Smooth muscle cell (in vitro differentiated cells): ENCODE results near the gene IL1RL2. TPM values are rescaled to one million over a fixed set of nuclear protein-coding genes. Genes with fewer than 3 reads are reported as not detected.

ENCODE experiments used
- DNase-seq: peaks from one replicate; lab custom pipeline; 2025; ENCODE audit not compliant: unreplicated experiment; lab: John Stamatoyannopoulos, UW
- H2AFZ ChIP-seq: fragments of 200-600 bp; sonication (generic); 2 replicates; pipeline ENCODE4 v1.6.0; 2016; ENCODE audit warnings: antibody characterized with exemption, low read depth, mild to moderate bottlenecking
- H3F3A ChIP-seq: fragments of 200-600 bp; sonication (generic); 2 replicates; pipeline ENCODE4 v1.6.0; 2017; ENCODE audit warnings: antibody characterized with exemption, low read depth
- H3K27ac ChIP-seq: fragments of 200-600 bp; sonication (generic); 2 replicates; pipeline ENCODE4 v1.5.1; 2016; ENCODE audit warnings: low read depth, mild to moderate bottlenecking
- H3K27me3 ChIP-seq: fragments of 200-600 bp; sonication (generic); 2 replicates; pipeline ENCODE4 v1.6.1; 2016; ENCODE audit warnings: low read depth, mild to moderate bottlenecking
- H3K36me3 ChIP-seq: fragments of 200-600 bp; sonication (generic); 2 replicates; pipeline ENCODE4 v1.5.1; 2016; ENCODE audit warnings: low read depth
- H3K4me1 ChIP-seq: fragments of 200-600 bp; sonication (generic); 2 replicates; pipeline ENCODE4 v1.5.1; 2016; ENCODE audit warnings: low read depth
- H3K4me2 ChIP-seq: fragments of 200-600 bp; sonication (generic); 2 replicates; pipeline ENCODE4 v1.6.0; 2016; ENCODE audit warnings: mild to moderate bottlenecking
- H3K4me3 ChIP-seq: fragments of 200-600 bp; sonication (generic); 2 replicates; pipeline ENCODE4 v1.5.1; 2016; ENCODE audit warnings: mild to moderate bottlenecking
- H3K79me2 ChIP-seq: fragments of 200-600 bp; sonication (generic); 2 replicates; pipeline ENCODE4 v1.6.0; 2016; ENCODE audit warnings: low read depth, mild to moderate bottlenecking
- H3K9ac ChIP-seq: fragments of 200-600 bp; sonication (generic); 2 replicates; pipeline ENCODE4 v1.6.0; 2016; ENCODE audit warnings: low read depth
- H3K9me3 ChIP-seq: fragments of 200-600 bp; sonication (generic); replicated peaks from 2 replicates; pipeline ENCODE4 v1.5.1; 2016; ENCODE audit warnings: low read depth
- H4K20me1 ChIP-seq: fragments of 200-600 bp; sonication (generic); 2 replicates; pipeline ENCODE4 v1.6.0; 2016; ENCODE audit warnings: low read depth
- WGBS: methylation state at CpG from one replicate; pipeline ENCODE4 v1.1.7; 2016; ENCODE audit warnings: low lambda C conversion rate; 5-methylcytosine and 5-hydroxymethylcytosine counted together
- polyA plus RNA-seq: library from polyadenylated mRNA; unstranded; fragments of >200 nt; fragmentation: Nextera tagmentation; extraction: Ambion mirVana; gene quantifications from 2 replicates; pipeline ENCODE4 v1.2.1, GENCODE V29; 2016
- total RNA-seq: library from RNA; depleted of rRNA; stranded (reverse); fragments of >200 nt; gene quantifications from 2 replicates; pipeline ENCODE4 v1.2.3, GENCODE V29; 2014
- TF ChIP-seq, protein P1 (sequence below): fragments of 200-600 bp; sonication (generic); IDR thresholded peaks from 2 replicates; pipeline ENCODE4 v1.5.1; 2017; ENCODE audit warnings: borderline replicate concordance, mild to moderate bottlenecking, antibody characterized with exemption; ENCODE audit not compliant: insufficient read depth, poor library complexity, severe bottlenecking

Gene IL1RL2
- total and polyA plus RNA-seq, 2 experiments from 2014 or later, result 0.10 to 0.13 TPM

- no peaks in the 10 kb centered on the region for H4K20me1 ChIP-seq
- no peak for DNase-seq
- no peaks in the 10 kb centered on the region for H3K79me2 ChIP-seq
- H3K4me3 ChIP-seq, result no peak overlapping the region
- no peaks in the 10 kb centered on the region for H3K27me3 ChIP-seq
- peaks cover 7% of the 10 kb centered on the region for H3K4me1 ChIP-seq
- TF ChIP-seq, protein P1, sequence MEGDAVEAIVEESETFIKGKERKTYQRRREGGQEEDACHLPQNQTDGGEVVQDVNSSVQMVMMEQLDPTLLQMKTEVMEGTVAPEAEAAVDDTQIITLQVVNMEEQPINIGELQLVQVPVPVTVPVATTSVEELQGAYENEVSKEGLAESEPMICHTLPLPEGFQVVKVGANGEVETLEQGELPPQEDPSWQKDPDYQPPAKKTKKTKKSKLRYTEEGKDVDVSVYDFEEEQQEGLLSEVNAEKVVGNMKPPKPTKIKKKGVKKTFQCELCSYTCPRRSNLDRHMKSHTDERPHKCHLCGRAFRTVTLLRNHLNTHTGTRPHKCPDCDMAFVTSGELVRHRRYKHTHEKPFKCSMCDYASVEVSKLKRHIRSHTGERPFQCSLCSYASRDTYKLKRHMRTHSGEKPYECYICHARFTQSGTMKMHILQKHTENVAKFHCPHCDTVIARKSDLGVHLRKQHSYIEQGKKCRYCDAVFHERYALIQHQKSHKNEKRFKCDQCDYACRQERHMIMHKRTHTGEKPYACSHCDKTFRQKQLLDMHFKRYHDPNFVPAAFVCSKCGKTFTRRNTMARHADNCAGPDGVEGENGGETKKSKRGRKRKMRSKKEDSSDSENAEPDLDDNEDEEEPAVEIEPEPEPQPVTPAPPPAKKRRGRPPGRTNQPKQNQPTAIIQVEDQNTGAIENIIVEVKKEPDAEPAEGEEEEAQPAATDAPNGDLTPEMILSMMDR, result no peak
- H3F3A ChIP-seq, result peaks cover 8% of the 10 kb centered on the region
- no peak overlapping the region for H3K4me2 ChIP-seq
- H2AFZ ChIP-seq, result no peak overlapping the region
- no peak overlapping the region for H3K27ac ChIP-seq
- H3K9ac ChIP-seq, result no peak overlapping the region
- no peaks in the 10 kb centered on the region for H3K9me3 ChIP-seq
- WGBS, result 92% methylated on average over 11 of the region's 11 CpGs
- H3K36me3 ChIP-seq, result no peaks in the 10 kb centered on the region
These were observed 46.5 kb downstream of the IL1RL2 start for GRCh38 chr2:102233132-102233884.

- no peaks in the 10 kb centered on the region for H3K79me2 ChIP-seq
- WGBS, result 95% methylated on average over 18 of the region's 18 CpGs
- H2AFZ ChIP-seq, result no peak overlapping the region
- H3F3A ChIP-seq, result no peaks in the 10 kb centered on the region
- no peak overlapping the region for H3K4me3 ChIP-seq
- H3K4me1 ChIP-seq, result no peaks in the 10 kb centered on the region
- H3K9me3 ChIP-seq, result no peaks in the 10 kb centered on the region
- DNase-seq, result no peak
- no peak overlapping the region for H3K4me2 ChIP-seq
- H3K36me3 ChIP-seq, result no peaks in the 10 kb centered on the region
- H3K9ac ChIP-seq, result no peak overlapping the region
- TF ChIP-seq, protein P1, result no peak
- H3K27ac ChIP-seq, result no peak overlapping the region
- H4K20me1 ChIP-seq, result no peaks in the 10 kb centered on the region
- H3K27me3 ChIP-seq, result no peaks in the 10 kb centered on the region
These were observed 48.2 kb downstream of the IL1RL2 start for GRCh38 chr2:102235042-102235473.

DNA sequence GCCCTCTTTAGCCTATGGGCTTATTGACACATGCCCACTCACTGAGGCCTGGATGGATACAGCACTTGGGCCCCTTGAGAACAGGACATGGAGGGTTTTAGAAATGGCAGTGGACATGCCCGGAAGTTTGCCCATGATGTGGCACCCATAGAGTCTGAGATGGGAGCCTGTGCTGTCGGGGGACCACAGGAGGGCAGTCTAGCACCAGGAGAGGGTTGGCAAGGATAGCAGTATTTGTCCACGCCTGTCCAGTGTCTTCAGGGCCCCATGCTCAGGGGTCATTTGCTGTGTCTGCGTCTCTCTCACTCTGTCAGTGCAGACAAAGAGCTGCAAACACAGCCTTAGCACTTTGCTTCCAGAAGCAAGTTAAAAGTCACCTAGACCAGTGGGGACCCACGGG is 48.7 kb downstream of the IL1RL2 start:
- Histone ChIP-seq H3K4me3 (no peak overlapping the region), H3K27me3 (no peaks in the 10 kb centered on the region), H3K4me1 (no peaks in the 10 kb centered on the region), H3K9me3 (no peaks in the 10 kb centered on the region), H3K9ac (no peak overlapping the region), H3K4me2 (no peak overlapping the region), H3K79me2 (no peaks in the 10 kb centered on the region), H3K27ac (no peak overlapping the region), H4K20me1 (no peaks in the 10 kb centered on the region), H3F3A (no peaks in the 10 kb centered on the region), H3K36me3 (no peaks in the 10 kb centered on the region), H2AFZ (no peak overlapping the region)
- TF ChIP-seq, protein P1, result peak; percentile 32
- no peak for DNase-seq
- 81% methylated on average over 5 of the region's 5 CpGs for WGBS

DNA sequence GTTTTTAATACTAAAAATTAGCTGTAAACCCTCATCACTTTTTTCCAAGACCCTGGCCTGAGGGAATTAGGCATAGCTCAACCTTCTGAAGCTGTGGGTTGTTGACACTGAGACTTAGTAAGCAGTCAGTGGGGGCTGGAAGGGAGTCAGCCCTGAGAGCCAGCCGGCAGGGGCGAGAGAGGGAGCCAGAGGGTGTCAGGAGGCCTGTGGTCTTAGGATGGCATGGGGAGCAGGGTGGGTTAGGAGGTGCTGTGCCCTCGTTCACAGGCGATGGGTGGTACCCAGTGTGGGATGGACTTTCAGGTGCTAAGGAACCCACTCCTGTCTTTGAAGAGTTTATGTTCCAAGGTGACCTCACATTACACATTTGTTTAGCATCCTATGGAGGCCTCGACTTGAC is 49.3 kb downstream of the IL1RL2 start:
- DNase-seq, result no peak
- WGBS, result 89% methylated on average over 5 of the region's 5 CpGs
- TF ChIP-seq, protein P1, result no peak

More for the DNA sequence above, 49.3 kb downstream of the IL1RL2 start:
- H4K20me1 ChIP-seq, result no peaks in the 10 kb centered on the region
- no peaks in the 10 kb centered on the region for H3K79me2 ChIP-seq
- no peaks in the 10 kb centered on the region for H3K4me1 ChIP-seq
- no peak overlapping the region for H3K27ac ChIP-seq
- H3K9me3 ChIP-seq, result no peaks in the 10 kb centered on the region
- no peak overlapping the region for H3K4me3 ChIP-seq
- no peak overlapping the region for H2AFZ ChIP-seq
- H3K27me3 ChIP-seq, result no peaks in the 10 kb centered on the region
- no peak overlapping the region for H3K4me2 ChIP-seq
- H3F3A ChIP-seq, result peaks cover 1% of the 10 kb centered on the region
- H3K9ac ChIP-seq, result no peak overlapping the region
- no peaks in the 10 kb centered on the region for H3K36me3 ChIP-seq
